IMR-90 (cell line): ENCODE results near the gene EHMT1.

Source experiments
- MAFK ChIP-seq: IDR thresholded peaks from 2 replicates; pipeline ENCODE4 v1.6.1; 2012; ENCODE audit warnings: low read depth, low read length, improper control_type of control experiment
- POLR2A ChIP-seq: IDR thresholded peaks from 2 replicates; pipeline ENCODE4 v1.6.1; 2012; ENCODE audit warnings: mild to moderate bottlenecking, low read depth, low read length

GRCh38 chr9:137694962-137695875 is 76.4 kb downstream of the EHMT1 start:
- no peak for TF ChIP-seq MAFK
- no peak for TF ChIP-seq POLR2A
